ENCODE measurements around the gene CEACAM16.

CEACAM16 gene

GRCh38 chr19:44728178-44728577, 29.2 kb downstream of the CEACAM16 start:
- no peak for DNase-seq

GRCh38 chr19:44729516-44730033, 30.6 kb downstream of the CEACAM16 start:
- no peak for DNase-seq

GRCh38 chr19:44731081-44731480, 32.1 kb downstream of the CEACAM16 start:
- no peak for DNase-seq

GRCh38 chr19:44731622-44732021, 32.7 kb downstream of the CEACAM16 start:
- DNase-seq = no peak

- DNase-seq = no peak
Measured at GRCh38 chr19:44732235-44733014, 33.5 kb downstream of the CEACAM16 start.

- no peak for DNase-seq
Measured at GRCh38 chr19:44734357-44734756, 35.4 kb downstream of the CEACAM16 start.

- no peak for DNase-seq
Measured at GRCh38 chr19:44735011-44735410, 36.1 kb downstream of the CEACAM16 start.

GRCh38 chr19:44737238-44738071, 38.5 kb downstream of the CEACAM16 start:
- DNase-seq = no peak

GRCh38 chr19:44738136-44738535, 39.2 kb downstream of the CEACAM16 start:
- no peak for DNase-seq

- no peak for DNase-seq
Measured at GRCh38 chr19:44738603-44739558, 39.9 kb downstream of the CEACAM16 start.

GRCh38 chr19:44740351-44740824, 41.4 kb downstream of the CEACAM16 start:
- no peak for DNase-seq

- no peak for DNase-seq
Measured at GRCh38 chr19:44741258-44741731, 42.3 kb downstream of the CEACAM16 start.

- DNase-seq = no peak
Measured at GRCh38 chr19:44741841-44742329, 42.9 kb downstream of the CEACAM16 start.

- DNase-seq = no peak
Measured at GRCh38 chr19:44742330-44743061, 43.5 kb downstream of the CEACAM16 start.

GRCh38 chr19:44744871-44745332, 46.0 kb downstream of the CEACAM16 start:
- DNase-seq = no peak

- no peak for DNase-seq
Measured at GRCh38 chr19:44745341-44745831, 46.4 kb downstream of the CEACAM16 start.

GRCh38 chr19:44745887-44746600, 47.1 kb downstream of the CEACAM16 start:
- DNase-seq = no peak

GRCh38 chr19:44746616-44746945, 47.6 kb downstream of the CEACAM16 start:
- no peak for DNase-seq

- DNase-seq = peak; percentile 91
Measured at GRCh38 chr19:44746946-44747738, 48.2 kb downstream of the CEACAM16 start.
